ENCODE measurements around the gene NR2C2.

- no peak for TF ChIP-seq ZNF561 (CRISPR knock-in tag; conservative IDR thresholded peaks at IDR 0.05)
- TF ChIP-seq MTA2 (IDR thresholded peaks at IDR 0.05; ENCODE audit: low read depth): no peak
- TF ChIP-seq CEBPG (CRISPR knock-in tag; IDR thresholded peaks at IDR 0.05): no peak
- no peak for TF ChIP-seq CEBPG (tag; conservative IDR thresholded peaks at IDR 0.05 in 1 of 2, IDR thresholded peaks at IDR 0.05 in 1 of 2)
These were observed 135.9 kb downstream of the NR2C2 start for GRCh38 chr3:15083252-15083651.
